ENCODE data around the gene DOC2A.

The DOC2A gene

GRCh38 chr16:30030841-30031413 is 20.1 kb upstream of the DOC2A start, which contains the start of gene TLCD3B:
TLCD3B (minus strand) TSS chr16:30031271; CDS start chr16:30030527, 744 bp downstream.
- Histone ChIP-seq H4K20me1 (ENCODE audit: insufficient read depth, low read length) (no peaks in the 10 kb centered on the region), H3K79me2 (ENCODE audit: insufficient read depth, low read length) (no peaks in the 10 kb centered on the region), H3K4me3 (ENCODE audit: low read depth, low read length, poor library complexity, severe bottlenecking) (no peak within 1 kb of the TSS), H3K9me3 (ENCODE audit: low read length) (no peaks in the 10 kb centered on the region), H3F3A (ENCODE audit: insufficient read depth, low read length) (no peaks in the 10 kb centered on the region), H3K27ac (ENCODE audit: low read depth, low read length, poor library complexity, severe bottlenecking) (no peak within 1 kb of the TSS), H3K4me1 (ENCODE audit: insufficient read depth, low read length, severe bottlenecking) (no peaks in the 10 kb centered on the region), H3K27me3 (ENCODE audit: insufficient read depth, low read length) (peaks cover 8% of the 10 kb centered on the region; the same call in 1 of the 2 replicates), H3K9ac (ENCODE audit: low read length) (no peak within 1 kb of the TSS), H3K4me2 (ENCODE audit: low read length) (no peak within 1 kb of the TSS), H2AFZ (ENCODE audit: low read length) (no peak within 1 kb of the TSS), H3K9me2 (ENCODE audit: low read depth, low read length) (no peaks in the 10 kb centered on the region), H3K36me3 (ENCODE audit: insufficient read depth, low read length) (no peaks in the 10 kb centered on the region)
- TF ChIP-seq, protein P1, sequence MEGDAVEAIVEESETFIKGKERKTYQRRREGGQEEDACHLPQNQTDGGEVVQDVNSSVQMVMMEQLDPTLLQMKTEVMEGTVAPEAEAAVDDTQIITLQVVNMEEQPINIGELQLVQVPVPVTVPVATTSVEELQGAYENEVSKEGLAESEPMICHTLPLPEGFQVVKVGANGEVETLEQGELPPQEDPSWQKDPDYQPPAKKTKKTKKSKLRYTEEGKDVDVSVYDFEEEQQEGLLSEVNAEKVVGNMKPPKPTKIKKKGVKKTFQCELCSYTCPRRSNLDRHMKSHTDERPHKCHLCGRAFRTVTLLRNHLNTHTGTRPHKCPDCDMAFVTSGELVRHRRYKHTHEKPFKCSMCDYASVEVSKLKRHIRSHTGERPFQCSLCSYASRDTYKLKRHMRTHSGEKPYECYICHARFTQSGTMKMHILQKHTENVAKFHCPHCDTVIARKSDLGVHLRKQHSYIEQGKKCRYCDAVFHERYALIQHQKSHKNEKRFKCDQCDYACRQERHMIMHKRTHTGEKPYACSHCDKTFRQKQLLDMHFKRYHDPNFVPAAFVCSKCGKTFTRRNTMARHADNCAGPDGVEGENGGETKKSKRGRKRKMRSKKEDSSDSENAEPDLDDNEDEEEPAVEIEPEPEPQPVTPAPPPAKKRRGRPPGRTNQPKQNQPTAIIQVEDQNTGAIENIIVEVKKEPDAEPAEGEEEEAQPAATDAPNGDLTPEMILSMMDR (IDR thresholded peaks at IDR 0.05; ENCODE audit: low read length): no peak
- no peak for TF ChIP-seq EZH2 (IDR thresholded peaks at IDR 0.05; ENCODE audit: borderline replicate concordance, low read length)

- Histone ChIP-seq H3K4me3 (ENCODE audit: low read depth, low read length, poor library complexity, severe bottlenecking) (no peak overlapping the region), H3K27ac (ENCODE audit: low read depth, low read length, poor library complexity, severe bottlenecking) (no peak overlapping the region), H3K79me2 (ENCODE audit: insufficient read depth, low read length) (no peaks in the 10 kb centered on the region), H3K9me2 (ENCODE audit: low read depth, low read length) (no peaks in the 10 kb centered on the region), H3K4me1 (ENCODE audit: insufficient read depth, low read length, severe bottlenecking) (no peaks in the 10 kb centered on the region), H3K9ac (ENCODE audit: low read length) (no peak overlapping the region), H3K9me3 (ENCODE audit: low read length) (no peaks in the 10 kb centered on the region), H3K27me3 (ENCODE audit: insufficient read depth, low read length) (peaks cover 8% of the 10 kb centered on the region; the same call in 1 of the 2 replicates), H3K4me2 (ENCODE audit: low read length) (no peak overlapping the region), H3F3A (ENCODE audit: insufficient read depth, low read length) (no peaks in the 10 kb centered on the region), H2AFZ (ENCODE audit: low read length) (no peak overlapping the region), H3K36me3 (ENCODE audit: insufficient read depth, low read length) (no peaks in the 10 kb centered on the region), H4K20me1 (ENCODE audit: insufficient read depth, low read length) (no peaks in the 10 kb centered on the region)
- TF ChIP-seq, protein P1 (IDR thresholded peaks at IDR 0.05; ENCODE audit: low read length): no peak
- no peak for TF ChIP-seq EZH2 (IDR thresholded peaks at IDR 0.05; ENCODE audit: borderline replicate concordance, low read length)
Observed at GRCh38 chr16:30030011-30030685, 19.3 kb upstream of the DOC2A start.

DNA sequence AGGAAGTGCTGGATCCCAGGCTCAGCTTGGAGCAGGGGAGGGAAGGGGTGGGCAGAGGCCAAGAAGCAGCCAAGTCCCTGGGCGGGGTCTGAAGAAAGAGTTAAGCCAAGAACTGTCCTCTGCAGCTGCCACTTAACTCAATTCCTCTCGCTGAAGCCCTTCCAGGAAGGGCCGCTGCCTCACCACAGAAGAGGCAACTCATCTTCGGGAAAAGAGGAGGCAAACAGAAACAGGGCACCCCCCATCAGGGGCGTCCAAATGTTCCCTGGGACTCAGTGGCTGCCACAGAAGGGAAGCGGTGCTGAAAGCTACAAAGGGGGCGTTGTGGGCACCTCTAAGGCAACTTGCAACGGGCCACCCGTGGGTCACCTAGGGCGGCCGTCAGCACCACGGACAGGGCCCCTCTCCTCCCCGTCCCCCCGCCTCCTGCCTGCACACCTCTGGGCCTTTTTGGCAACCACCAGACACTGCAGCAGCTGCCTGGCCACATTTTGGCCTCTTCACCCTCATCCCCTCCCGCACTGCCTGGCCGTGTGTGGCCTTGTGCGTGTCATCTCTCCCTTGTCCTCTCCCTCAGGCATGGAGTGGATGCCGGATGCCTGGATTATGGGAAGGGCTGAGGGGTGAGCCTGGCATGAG is 17.7 kb upstream of the DOC2A start:
- H3K4me1 ChIP-seq (ENCODE audit: insufficient read depth, low read length, severe bottlenecking): no peaks in the 10 kb centered on the region
- H3K79me2 ChIP-seq (ENCODE audit: insufficient read depth, low read length): no peaks in the 10 kb centered on the region
- H3K27me3 ChIP-seq (ENCODE audit: insufficient read depth, low read length): peaks cover 5% of the 10 kb centered on the region; the same call in 1 of the 2 replicates
- no peaks in the 10 kb centered on the region for H3K9me2 ChIP-seq (ENCODE audit: low read depth, low read length)
- no peak overlapping the region for H3K4me2 ChIP-seq (ENCODE audit: low read length)
- H2AFZ ChIP-seq (ENCODE audit: low read length): no peak overlapping the region
- H3K36me3 ChIP-seq (ENCODE audit: insufficient read depth, low read length): no peaks in the 10 kb centered on the region
- no peak overlapping the region for H3K27ac ChIP-seq (ENCODE audit: low read depth, low read length, poor library complexity, severe bottlenecking)
- no peak for TF ChIP-seq EZH2 (IDR thresholded peaks at IDR 0.05; ENCODE audit: borderline replicate concordance, low read length)
- TF ChIP-seq, protein P1 (IDR thresholded peaks at IDR 0.05; ENCODE audit: low read length): no peak
- no peaks in the 10 kb centered on the region for H3K9me3 ChIP-seq (ENCODE audit: low read length)
- no peaks in the 10 kb centered on the region for H4K20me1 ChIP-seq (ENCODE audit: insufficient read depth, low read length)
- H3K4me3 ChIP-seq (ENCODE audit: low read depth, low read length, poor library complexity, severe bottlenecking): no peak overlapping the region
- H3K9ac ChIP-seq (ENCODE audit: low read length): no peak overlapping the region
- H3F3A ChIP-seq (ENCODE audit: insufficient read depth, low read length): no peaks in the 10 kb centered on the region
